ENCODE measurements around the gene PFN3. TPM values are rescaled to one million over a fixed set of nuclear protein-coding genes. Genes with fewer than 3 reads are reported as not detected.
A peak's percentile ranks its signal among the peaks of the same experiment; 100 is the strongest.

PFN3 gene
- total and polyA plus RNA-seq, 2 of the 13 experiments (the other 11 are each of a cell fraction or from before 2014, with no cell fraction given) = not detected

- TF ChIP-seq TFDP1 (CRISPR knock-in tag; IDR thresholded peaks at IDR 0.05; ENCODE audit: borderline replicate concordance) (no peak), ZNF7 (CRISPR knock-in tag; IDR thresholded peaks at IDR 0.05) (no peak), ZNF784 (CRISPR knock-in tag; IDR thresholded peaks at IDR 0.05; ENCODE audit: borderline replicate concordance) (no peak), ZNF552 (CRISPR knock-in tag; IDR thresholded peaks at IDR 0.05; ENCODE audit: borderline replicate concordance) (no peak), ZNF788 (CRISPR knock-in tag; IDR thresholded peaks at IDR 0.05; ENCODE audit: borderline replicate concordance) (peak; percentile 43; the same call in 1 of the 2 replicates), MYPOP (CRISPR knock-in tag; IDR thresholded peaks at IDR 0.05) (no peak), ZBTB21 (CRISPR knock-in tag; IDR thresholded peaks at IDR 0.05) (no peak), TOPORS (CRISPR knock-in tag; IDR thresholded peaks at IDR 0.05) (no peak), KLF15 (CRISPR knock-in tag; IDR thresholded peaks at IDR 0.05; ENCODE audit: borderline replicate concordance) (no peak), ZKSCAN8 (CRISPR knock-in tag; IDR thresholded peaks at IDR 0.05; ENCODE audit: borderline replicate concordance) (no peak), CHD2 (IDR thresholded peaks at IDR 0.05; ENCODE audit: low read depth, low read length) (no peak), ZBED4 (CRISPR knock-in tag; IDR thresholded peaks at IDR 0.05; ENCODE audit: borderline replicate concordance) (no peak), ZNF709 (CRISPR knock-in tag; IDR thresholded peaks at IDR 0.05) (no peak), ZNF138 (CRISPR knock-in tag; IDR thresholded peaks at IDR 0.05; ENCODE audit: low read depth) (no peak), TEAD3 (CRISPR knock-in tag; optimal IDR thresholded peaks at IDR 0.05; ENCODE audit: borderline replicate concordance) (no peak), TOE1 (CRISPR knock-in tag; IDR thresholded peaks at IDR 0.05) (0 out of 2 replicates have a peak, but pooled peaks have one; percentile 12), POLR2AphosphoS2 (IDR thresholded peaks at IDR 0.05; ENCODE audit: low read depth, low read length) (no peak), SP1 (IDR thresholded peaks at IDR 0.05) (no peak), SP1 (CRISPR knock-in tag; IDR thresholded peaks at IDR 0.05) (no peak), HNRNPK (IDR thresholded peaks at IDR 0.05; ENCODE audit: low read depth, low read length, poor library complexity, severe bottlenecking) (no peak), RBAK (CRISPR knock-in tag; IDR thresholded peaks at IDR 0.05) (no peak), ZFP37 (CRISPR knock-in tag; IDR thresholded peaks at IDR 0.05; ENCODE audit: borderline replicate concordance) (no peak), NONO (IDR thresholded peaks at IDR 0.05) (no peak), NONO (CRISPR knock-in tag; conservative IDR thresholded peaks at IDR 0.05) (no peak)
These were observed 22.3 kb downstream of the PFN3 start (continued) for GRCh38 chr5:177377851-177378776.

Measured in HepG2 (cell line).